Islet of Langerhans (tissue), 1 donor: ENCODE data around the gene HOXB3.

Experiments used
- FAIRE-seq: peaks from one replicate; lab custom pipeline; 2011; peaks lifted over from hg19 to GRCh38; lab: Jason Lieb, UNC

HOXB3 gene

DNA sequence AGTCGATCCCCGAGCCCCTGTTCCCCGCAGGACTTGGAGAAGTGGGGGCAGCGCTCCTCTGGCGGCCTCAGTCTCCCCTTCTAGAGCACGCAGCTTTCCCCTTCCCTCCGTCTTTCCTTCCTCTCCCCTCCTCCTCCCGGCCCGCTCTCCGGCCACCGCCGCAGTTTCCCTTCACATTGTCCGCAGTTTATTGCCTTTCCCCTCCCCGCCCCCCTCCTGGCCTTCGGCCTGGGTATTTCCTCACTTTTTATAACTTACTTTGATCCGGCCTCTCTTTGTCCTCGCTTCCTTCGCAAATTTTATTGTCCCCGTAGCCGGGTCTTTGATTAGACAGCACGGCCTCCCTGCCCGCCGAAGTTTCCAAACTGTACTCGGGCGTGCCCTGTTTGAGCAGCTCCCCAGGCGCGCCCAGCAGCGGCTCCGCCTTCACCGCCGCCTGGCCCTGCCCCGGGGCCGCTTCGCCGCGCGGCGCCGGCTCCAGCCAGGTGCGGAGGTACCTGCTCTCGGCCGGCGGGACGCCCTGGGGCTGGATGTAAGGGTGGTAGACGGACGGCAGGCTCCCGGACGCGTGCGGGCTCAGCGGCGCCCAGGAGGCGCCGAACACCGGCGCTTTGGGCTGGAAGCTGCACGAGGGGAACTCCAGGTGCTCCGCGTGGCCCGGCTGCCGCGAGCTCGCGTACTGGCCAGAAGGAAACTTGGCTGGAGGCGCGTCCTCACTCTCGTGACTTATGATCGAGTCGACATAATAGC is 35.6 kb upstream of the HOXB3 start:
- FAIRE-seq = no peak

DNA sequence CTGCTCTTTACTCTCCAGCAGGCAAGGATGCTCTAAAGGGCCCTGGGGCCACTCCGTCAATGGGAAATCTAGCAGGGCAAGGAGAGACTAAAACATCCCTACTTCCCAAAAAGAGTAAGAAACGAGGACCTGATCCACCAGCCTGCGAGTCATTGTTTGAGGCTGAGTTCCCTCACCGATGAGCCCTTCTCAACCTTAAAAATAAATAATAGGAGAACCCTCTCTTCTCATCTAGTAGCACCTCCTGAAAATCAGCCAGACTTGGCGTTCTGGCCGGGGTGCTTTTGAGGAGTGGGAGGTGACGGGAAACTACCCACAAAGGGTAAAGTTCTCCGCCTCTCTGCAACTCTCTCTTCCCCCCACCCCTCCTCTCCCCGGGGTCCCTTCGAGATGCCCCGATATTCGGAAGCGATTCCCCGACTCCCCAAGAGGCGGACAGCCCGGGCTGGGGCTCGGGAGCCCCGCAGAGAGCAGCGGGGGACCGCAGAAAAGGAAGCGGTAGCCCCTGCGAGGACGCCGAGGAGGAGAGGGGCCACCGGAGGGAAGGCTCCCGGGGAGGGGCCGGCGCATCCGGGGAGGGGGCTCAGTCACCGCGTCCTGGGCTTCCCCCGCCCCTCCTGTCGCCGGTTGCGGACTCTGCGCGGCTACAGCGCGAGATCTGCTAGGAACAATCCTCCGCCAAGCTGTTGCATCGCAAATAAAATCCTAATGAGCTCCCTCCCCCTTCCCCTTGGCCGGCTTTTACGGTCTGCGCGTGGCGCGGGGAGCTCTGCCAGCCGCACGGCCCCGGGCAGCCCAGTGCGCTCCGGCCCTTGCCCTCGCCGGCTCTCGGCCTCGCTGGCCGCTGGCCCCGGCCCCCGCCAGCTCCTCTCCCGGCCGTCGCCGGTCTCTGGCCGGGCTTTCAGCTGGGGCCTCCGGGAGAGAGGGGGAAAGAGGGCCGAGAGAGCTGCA is 34.8 kb upstream of the HOXB3 start:
- no peak for FAIRE-seq

DNA sequence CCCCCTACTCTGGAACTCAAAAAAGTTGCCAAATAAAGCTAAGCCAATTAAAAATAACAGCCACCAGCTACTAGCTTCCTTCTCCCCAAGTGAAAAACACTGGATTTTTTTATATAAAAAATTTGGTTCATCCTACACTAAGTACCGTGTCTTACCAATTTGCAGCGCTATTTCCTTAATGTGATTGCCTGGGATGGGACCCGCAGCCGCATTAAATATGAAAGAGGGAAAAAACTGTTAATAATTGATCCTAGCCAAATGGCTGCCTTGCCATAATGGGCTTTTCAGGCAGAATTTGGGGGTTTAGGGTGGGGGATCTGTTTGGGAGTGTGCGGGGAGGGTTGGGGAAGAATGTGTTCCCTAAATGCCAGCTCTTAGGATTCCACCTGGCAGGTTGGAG is 34.1 kb upstream of the HOXB3 start:
- no peak for FAIRE-seq

DNA sequence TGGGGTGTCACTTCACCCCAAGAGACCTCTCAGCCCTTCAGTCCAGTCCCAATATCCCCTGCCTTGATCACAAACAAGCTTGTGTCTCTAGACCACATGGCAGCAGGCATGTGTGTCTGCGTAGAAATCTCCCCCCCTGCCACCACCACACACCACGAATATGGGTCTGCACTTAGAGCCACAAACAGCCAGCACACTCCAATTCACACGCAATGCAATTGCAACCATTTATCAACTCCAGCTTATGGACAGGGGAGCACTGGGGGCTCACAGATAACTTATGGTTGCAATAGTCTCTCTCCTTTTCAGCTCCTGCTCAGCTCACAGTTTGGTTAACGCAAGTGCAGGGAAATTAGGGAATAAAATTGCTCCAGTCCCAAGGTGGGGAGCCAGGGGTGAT is 33.5 kb upstream of the HOXB3 start:
- FAIRE-seq = no peak

DNA sequence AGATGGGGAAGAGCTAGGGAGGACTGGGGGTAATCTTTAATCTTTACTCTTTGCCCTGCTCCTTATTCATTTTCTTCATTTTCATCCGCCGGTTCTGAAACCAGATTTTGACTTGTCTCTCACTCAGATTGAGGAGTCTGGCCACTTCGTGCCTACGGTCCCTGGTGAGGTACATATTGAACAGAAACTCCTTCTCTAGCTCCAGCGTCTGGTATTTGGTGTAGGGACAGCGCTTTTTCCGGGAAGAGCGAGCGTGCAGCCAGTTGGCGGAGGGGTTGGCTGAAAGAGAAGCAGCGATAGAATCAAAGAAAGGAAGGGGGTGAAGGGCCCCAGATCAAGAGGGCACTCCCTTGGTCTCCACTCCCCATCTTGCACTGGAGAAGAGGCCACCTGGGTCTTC is 32.8 kb upstream of the HOXB3 start:
- no peak for FAIRE-seq

DNA sequence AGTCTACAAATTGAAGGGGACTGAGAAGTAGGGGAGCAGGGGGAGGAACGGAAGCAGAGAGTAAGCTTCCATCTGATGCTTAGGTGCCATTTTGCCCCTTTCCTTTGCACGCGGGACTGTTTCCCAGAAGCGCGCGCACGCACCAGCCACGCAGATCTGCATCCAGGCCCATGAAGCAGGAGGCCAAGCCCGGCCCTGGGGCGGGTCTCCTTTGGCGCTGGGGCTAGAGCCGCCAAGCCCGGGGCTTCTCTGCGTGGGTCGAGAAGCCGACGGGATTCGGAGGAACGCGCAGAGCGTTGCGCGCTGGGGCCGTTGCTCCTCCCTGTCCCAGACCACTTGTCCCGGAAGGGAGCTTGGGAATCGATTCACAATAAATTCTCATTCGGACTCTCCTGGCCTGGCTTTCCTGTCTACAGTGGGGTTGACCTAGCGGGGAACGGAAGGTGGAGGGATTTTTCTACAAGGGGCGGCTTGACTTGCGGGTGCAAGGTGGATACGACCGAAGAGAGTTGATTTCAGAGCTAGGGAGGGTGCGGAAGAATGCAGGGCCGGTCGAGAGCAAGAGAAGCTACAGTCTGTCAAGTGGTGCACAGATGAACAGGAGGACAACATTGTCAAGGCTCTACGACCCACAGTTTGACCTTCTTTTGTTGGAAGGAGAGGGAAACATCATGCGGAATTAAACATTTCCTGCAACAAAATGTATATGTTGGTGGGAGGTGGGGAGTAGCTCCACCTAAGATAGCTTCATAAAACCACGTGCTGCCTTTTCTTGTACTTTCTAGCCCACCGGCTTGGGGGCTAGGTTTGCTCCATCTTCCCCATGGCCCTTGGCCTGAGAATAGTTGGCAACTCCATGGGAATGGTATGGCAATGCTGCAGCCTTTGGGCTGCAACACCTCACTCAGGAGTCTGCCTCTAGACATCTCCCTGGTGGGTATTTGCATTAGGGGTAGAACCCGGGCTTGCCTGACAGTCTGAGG is 31.7 kb upstream of the HOXB3 start:
- no peak for FAIRE-seq

DNA sequence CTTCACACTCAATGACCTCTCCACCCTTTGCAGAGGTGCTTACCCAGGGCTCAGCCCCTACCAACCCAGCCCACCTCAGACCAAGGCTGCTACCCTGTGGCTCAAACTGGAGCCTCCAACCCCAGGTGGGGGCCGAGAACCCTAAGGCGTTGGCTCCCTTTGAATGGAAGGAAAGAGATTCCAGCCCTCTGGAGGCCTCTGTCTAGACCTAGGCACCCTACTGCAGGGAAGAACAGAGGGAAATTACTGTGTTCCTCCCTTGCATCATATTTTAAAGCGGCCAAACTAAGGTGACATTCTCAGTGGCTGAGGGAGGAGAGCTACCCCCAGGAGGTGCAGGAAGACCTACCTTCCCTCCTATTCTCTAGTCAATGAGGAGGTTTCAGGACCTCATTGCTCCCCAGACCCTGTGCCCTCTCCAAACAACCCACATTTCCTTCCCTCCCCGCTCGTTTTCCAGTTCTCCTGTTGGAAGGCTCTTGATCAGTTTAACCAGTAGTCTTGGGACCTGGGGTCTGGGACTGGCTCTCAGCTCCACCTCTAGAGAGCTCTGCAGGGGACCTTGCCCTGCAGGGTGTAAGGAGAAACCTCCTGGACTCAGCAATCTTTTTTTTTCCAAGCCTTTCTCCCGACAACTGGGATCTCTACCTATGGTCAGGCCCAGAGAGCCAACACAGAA is 30.6 kb upstream of the HOXB3 start:
- FAIRE-seq = no peak

DNA sequence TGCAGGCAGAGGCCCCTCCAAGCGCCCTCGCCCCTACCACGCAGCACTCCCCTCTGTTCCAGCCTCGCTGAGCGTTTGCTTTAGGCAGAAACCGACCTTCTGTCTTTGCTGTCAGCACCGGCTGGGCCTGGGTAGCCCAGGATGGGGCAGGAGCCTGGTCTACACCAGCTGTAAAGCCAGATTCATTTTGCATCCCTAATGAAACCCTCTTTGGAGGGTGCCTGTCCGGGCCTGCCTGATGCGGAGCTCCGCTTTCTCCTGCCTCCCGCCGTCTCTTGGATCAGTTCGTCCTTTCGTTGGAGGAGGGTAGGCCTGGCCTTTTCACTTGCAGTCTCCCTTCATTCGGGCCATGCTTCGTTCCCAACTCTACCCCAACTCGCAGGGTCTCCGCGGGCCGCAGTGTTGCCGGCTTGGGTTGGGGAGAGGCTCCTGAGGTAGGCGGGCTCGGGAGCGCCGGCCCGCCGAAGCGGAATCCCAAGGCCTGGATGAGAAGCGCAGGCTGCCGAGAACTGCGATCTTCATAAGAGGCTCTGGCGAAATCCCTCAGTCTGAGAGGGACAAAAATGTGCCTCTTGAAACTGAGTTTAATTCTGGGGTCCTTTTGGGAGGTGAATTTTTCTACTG is 29.9 kb upstream of the HOXB3 start:
- no peak for FAIRE-seq

DNA sequence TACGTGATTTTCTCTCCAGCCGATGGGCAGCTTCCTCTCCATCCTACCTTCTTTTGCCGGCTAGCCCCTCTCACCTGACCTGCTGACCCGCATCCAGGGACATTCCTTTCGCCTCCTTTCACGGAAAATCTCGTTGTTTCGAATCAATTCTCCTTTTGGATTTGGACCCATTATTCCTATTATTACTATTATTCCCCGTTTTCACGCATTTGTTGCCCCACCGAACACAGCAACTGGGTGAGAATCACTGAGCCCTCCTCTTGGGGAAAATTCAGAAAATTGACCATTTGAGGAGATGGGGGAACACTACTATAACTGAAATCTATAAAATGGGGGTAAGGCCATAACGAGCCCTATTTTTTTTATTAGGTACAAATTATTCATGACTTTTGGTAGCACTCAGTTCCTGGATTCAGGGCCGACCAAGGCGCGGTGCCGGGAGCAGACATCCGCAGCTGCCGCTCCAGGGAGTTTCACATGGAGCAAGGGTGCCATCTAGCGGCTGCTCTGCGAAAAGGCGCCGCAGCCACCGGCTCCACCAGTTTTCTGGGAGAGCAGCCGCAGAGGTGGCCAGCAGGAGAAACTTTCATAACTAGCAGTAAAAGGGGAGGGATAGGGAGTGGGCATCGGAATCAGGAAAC is 28.3 kb upstream of the HOXB3 start:
- no peak for FAIRE-seq

DNA sequence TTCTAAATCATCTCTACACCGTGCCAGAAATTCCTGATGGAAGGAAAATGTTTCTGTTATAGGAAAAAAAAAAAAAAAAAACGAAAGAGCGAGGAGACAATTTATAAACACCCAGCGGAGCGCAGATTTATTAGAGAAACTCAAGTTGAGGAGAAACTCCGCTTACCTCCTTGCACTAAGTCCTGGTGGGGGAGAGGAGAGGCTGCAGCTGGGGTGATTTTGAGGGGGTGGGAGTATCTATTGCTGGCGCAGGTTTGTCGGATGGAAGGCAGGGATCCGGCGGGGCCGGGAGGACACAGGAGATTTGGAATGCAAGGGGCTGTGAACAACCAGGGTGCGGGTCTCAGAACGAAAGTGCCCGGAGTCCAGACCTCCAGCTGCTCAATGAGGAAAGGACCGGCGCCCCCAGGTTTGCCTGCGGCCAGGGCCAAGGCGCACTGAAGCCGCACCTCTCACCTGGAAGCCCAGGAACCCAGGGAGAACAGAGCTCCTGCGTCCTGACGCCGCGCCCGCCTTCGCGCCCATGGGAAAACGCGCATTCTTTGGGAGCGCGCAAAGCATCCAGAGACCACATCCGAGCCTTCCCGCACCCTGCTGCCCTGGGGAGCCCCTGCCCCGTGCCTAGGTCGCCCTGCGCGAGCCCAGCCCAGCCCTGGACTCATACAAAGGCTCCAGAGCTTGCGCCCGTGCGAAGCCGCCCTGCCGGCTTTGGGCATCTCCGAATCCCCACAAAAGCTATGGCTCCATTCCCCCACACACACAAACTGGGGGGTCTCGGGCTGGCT is 27.6 kb upstream of the HOXB3 start:
- no peak for FAIRE-seq

DNA sequence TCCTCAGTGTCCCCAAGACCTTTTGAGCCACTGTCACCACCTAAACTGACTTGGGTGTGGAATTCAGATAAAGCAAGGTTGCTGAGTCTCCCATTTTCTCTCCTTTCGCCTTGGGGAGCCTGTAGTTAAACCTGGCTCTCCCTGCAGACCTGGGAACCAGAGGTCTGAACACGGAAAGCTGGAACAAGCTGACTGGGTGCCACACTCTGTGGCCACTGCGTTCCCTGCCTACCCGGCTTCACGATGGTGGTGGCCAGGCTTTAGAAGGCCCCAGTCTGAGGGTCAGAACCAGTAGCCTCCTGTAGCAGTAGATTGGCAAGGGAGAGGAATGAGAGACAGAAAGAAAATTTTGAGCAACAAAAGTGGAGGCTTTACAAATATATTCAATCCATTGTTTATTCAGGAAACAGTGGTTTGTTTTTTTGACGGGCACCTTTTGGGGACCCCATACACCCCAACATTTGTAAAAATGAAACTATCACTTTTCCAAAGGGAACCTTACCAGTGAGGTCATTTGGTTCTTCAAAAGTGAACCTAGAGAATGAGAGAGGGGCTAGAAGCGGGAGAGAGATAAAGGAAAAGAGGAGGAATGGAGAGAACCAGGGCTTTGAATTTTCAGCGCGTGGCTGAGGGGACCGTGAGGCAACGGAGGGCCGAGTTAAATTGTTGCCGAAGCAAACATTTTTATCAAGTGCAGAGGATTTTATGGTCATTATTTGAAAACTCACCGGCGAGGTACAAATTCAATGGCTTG is 26.9 kb upstream of the HOXB3 start:
- no peak for FAIRE-seq

DNA sequence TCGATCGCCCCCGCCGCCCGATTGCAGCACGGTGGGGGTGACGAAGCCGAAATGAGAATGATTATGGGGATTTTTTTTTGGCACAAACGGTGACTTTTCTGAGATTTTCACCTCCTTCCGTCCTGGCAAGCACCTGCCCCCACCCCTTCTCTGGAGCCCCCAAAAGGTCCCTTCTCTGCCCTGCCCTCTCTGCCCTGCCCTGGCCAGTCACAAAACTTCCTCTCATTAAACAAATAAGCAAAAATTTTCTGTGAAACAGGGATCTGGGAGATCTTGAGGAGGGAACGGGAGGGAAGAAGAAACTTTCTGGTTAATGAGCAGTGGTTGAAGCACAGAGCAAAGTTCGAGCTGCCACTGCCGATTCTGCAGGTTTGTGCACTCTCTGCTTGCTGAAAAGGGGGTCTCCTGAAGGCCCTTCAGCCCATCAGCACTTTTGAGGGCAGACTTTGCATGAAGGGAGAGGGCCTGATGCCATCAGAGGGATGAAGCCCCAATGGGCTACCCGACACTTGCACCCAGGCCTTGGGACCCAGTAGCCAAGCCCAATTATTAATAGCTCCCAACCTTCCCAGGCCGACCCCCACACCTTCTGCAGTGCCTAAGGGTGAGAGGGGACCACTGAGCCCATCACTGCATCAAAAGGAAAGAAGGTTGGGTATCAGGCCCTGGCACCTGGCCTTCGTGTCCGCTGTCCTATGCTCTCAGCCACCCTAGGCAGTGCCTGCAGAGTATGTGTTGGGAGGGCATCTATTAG is 26.1 kb upstream of the HOXB3 start:
- FAIRE-seq = no peak

DNA sequence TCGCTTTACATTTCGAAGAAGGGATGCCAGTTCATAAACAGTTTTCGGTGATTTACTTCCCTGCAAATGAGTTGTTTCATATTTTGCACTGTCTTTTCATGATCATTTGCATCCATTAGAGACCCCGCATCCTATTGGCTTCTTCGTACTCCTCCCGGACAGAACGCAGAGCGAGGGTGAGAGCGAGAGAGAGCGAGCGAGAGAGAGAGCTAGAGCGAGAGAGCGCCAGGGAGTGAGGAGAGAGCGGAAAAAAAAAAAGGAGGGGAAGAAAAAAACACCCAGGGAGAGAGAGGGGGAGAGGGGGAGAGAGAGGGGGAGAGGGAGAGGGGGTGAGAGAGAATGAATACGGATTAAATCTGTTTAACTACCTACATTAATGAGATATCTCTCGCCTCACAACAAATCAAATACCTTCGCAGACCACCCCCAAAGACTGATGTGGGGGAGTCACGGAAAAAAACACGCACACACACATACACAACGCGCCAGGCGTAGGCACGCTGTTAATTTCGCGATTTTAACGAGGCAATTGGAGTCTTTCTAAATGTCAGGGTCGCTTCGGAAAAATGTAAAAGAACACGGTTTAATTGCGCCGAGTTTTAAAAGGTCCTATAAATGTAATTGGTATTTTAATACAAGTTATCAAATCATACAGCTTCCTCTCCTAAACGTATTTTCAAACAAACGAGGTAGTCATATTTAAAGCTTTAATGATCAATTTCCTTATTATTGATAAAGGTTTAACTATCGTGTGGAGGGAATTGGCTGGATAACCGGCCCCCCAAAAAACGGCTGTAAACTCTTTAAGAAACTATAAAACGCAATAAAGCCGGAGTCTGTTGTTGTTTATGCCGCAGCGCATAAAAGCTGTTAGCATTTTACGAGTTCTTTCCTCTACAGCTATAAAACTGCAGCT is 25.3 kb upstream of the HOXB3 start, which contains the start of gene HOXB8:
Gene HOXB8 (minus strand): TSS at position 246 of the 916 bp plus-strand sequence. CDS start 588 bp downstream, outside the sequence.
- FAIRE-seq = no peak

DNA sequence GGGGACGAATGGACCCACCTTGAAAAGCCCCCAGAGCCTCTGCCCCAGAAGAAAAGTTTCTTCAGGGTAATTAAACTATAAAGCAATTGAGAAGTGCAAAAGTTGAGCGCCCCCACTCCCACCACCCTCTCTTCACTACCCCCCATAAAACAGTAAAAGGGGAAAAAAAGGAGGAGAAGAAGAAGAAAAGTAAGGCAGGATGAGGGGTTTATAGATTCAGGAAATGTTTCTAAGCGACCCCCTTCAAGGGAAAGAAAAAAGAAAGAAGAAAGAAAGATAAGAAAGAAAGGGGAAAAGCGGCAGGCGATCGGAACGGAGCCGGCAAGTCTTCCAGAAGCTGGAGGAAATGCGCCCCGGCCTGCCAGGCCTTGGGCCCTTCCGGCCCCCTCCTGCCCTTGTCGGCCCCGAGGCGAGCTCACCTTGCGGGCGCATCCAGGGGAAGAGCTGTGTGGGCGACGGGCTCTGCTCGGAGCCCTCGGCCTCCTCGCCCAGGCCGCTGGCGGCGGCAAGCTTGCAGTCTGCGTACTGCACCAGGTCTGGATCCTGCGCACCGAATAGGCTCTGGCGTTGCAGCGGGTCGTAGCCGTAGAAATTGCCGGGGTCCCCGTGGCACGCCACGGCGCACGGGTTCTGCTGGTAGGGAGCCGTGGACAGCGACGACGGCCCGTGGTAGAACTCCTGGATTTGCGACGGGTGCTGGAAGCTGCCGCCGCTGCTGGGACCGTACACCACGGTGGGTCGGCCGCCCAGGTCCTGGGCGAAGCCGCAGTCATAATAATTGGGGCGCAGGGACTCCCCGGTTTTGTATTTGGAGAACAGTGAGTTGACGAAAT is 24.0 kb upstream of the HOXB3 start:
- no peak for FAIRE-seq

DNA sequence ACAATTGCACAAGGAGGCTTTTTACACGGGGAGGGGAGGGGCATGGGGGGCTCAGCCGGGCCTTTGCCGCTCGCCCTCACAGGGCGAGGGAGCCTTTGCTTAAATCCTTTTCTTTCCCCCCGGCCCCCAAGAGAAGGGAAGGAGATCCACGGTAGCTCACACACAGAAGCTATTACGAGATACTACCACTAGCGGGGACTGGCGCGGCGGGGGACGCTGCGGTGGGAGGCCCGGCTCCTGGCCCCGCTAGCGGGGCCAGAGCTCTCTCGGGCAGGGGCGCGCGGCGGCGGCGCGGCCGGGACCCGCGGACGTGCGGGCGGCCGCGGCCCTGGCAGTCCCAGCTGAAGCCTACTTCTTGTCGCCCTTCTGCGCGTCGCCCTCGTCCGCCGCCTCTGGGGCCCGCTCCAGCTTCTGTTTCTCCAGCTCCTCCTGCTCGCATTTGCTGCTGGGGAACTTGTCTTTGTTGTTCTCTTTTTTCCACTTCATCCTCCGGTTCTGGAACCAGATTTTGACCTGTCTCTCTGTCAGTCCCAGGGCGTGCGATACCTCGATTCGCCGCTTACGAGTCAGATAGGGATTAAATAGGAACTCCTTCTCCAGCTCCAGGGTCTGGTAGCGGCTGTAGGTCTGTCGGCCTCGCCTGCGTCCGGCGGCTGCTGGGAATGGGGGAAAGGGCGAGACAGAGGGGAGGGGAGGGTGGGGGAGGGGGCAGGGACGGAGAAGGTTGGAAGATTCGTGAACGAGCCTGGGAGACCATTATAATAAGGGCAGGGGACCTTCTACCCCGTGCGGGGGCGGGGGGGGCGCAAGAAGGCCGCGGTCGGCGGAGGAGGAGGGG is 23.0 kb upstream of the HOXB3 start:
- FAIRE-seq = no peak
